Transverse colon (tissue), 3 donors: ENCODE data around the gene PCDHGB3.

ENCODE experiments used
- POLR2A ChIP-seq: fragments of 450-650 bp; IDR thresholded peaks from one replicate; pipeline ENCODE4 v1.6.1; 2016; ENCODE audit warnings: antibody characterized with exemption, mild to moderate bottlenecking, moderate library complexity
- TF ChIP-seq, protein P1 (sequence below), 5 experiments: fragments of 200-600 bp in 3 of 5; fragments of 450-650 bp in 2 of 5; sonication (generic) in 3 of 5; IDR thresholded peaks; 1 replicate in 2 of 5; 2 replicates in 3 of 5; pipeline ENCODE4 v1.5.1; 2016 to 2017; ENCODE audit warnings: antibody characterized with exemption in 5 of 5, inconsistent platforms in 3 of 5, mild to moderate bottlenecking in 2 of 5, moderate library complexity in 1 of 5

DNA sequence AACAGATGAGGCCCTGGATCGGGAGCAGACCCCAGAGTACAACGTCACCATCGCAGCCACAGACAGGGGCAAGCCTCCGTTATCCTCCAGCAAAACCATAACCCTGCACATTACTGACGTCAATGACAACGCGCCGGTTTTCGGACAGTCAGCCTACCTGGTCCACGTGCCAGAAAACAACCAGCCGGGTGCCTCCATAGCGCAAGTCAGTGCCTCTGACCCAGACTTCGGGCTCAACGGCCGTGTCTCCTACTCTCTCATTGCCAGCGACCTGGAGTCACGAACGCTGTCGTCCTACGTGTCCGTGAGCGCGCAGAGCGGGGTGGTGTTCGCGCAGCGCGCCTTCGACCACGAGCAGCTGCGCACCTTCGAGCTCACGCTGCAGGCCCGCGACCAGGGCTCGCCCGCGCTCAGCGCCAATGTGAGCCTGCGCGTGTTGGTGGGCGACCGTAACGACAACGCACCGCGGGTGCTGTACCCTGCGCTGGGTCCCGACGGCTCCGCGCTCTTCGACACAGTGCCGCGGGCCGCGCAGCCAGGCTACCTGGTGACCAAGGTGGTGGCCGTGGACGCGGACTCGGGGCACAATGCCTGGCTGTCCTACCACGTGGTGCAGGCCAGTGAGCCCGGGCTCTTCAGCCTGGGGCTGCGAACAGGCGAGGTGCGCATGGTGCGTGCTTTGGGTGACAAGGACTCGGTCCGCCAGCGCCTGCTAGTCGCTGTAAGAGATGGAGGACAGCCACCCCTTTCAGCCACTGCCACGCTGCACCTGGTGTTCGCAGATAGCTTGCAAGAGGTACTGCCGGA is 49.2 kb downstream of the PCDHGB3 start:
- TF ChIP-seq, protein P1, sequence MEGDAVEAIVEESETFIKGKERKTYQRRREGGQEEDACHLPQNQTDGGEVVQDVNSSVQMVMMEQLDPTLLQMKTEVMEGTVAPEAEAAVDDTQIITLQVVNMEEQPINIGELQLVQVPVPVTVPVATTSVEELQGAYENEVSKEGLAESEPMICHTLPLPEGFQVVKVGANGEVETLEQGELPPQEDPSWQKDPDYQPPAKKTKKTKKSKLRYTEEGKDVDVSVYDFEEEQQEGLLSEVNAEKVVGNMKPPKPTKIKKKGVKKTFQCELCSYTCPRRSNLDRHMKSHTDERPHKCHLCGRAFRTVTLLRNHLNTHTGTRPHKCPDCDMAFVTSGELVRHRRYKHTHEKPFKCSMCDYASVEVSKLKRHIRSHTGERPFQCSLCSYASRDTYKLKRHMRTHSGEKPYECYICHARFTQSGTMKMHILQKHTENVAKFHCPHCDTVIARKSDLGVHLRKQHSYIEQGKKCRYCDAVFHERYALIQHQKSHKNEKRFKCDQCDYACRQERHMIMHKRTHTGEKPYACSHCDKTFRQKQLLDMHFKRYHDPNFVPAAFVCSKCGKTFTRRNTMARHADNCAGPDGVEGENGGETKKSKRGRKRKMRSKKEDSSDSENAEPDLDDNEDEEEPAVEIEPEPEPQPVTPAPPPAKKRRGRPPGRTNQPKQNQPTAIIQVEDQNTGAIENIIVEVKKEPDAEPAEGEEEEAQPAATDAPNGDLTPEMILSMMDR (IDR thresholded peaks at IDR 0.05), result no peak
- no peak for TF ChIP-seq POLR2A
